HepG2 (cell line): ENCODE data around the gene ALB. TPM values are rescaled to one million over a fixed set of nuclear protein-coding genes. Genes with fewer than 3 reads are reported as not detected.

ENCODE experiments used
- ATF7 ChIP-seq, 2 experiments: fragments of 450-650 bp in 1 of 2; sonication (generic) in 1 of 2; formaldehyde crosslinking in 1 of 2; IDR thresholded peaks; 2 replicates each; pipeline versions ENCODE4 v1.4.0 to v1.6.1; 2016 to 2020; ENCODE audit warnings: antibody characterized with exemption in 1 of 2, mild to moderate bottlenecking in 1 of 2, missing genetic modification reagents in 1 of 2
- CBFB ChIP-seq: sonication (generic); formaldehyde crosslinking; IDR thresholded peaks from 2 replicates; pipeline ENCODE4 v1.4.0; 2020; ENCODE audit warnings: missing genetic modification reagents
- ELF3 ChIP-seq: IDR thresholded peaks from 2 replicates; pipeline ENCODE4 v1.6.1; 2016; ENCODE audit warnings: missing genetic modification reagents, missing compliant biosample characterization
- FOXA1 ChIP-seq, 2 experiments: fragments of 450-650 bp in 1 of 2; sonication (generic) in 1 of 2; formaldehyde crosslinking in 1 of 2; IDR thresholded peaks; 2 replicates each; pipeline versions ENCODE4 v1.4.0 to v1.6.1; 2016 to 2020; ENCODE audit warnings: missing genetic modification reagents in 1 of 2
- HNF4G ChIP-seq, 2 experiments: sonication (generic) in 1 of 2; formaldehyde crosslinking in 1 of 2; IDR thresholded peaks; 2 replicates each; pipeline versions ENCODE4 v1.4.0 to v1.6.1; 2011 to 2020; ENCODE audit warnings: borderline replicate concordance in 2 of 2, low read depth in 2 of 2, mild to moderate bottlenecking in 2 of 2, low read length in 1 of 2, missing genetic modification reagents in 1 of 2, moderate library complexity in 1 of 2
- KLF6 ChIP-seq: IDR thresholded peaks from 2 replicates; pipeline ENCODE4 v1.8.0; 2016; ENCODE audit warnings: missing biosample characterization, missing genetic modification reagents
- POLR2AphosphoS5 ChIP-seq: IDR thresholded peaks from 2 replicates; pipeline ENCODE4 v1.6.1; 2012; ENCODE audit warnings: low read depth, low read length
- RXRA ChIP-seq: sonication (generic); formaldehyde crosslinking; IDR thresholded peaks from 2 replicates; pipeline ENCODE4 v1.5.1; 2020; ENCODE audit warnings: missing genetic modification reagents
- SP5 ChIP-seq: IDR thresholded peaks from 2 replicates; pipeline ENCODE4 v1.6.1; 2016; ENCODE audit warnings: low read depth, borderline replicate concordance
- SRSF4 ChIP-seq: fragments of 200-400 bp; formaldehyde crosslinking; IDR thresholded peaks from one replicate; pipeline ENCODE4 v1.6.1; 2018; ENCODE audit warnings: mild to moderate bottlenecking, low read depth, low read length, moderate library complexity; ENCODE audit not compliant: poor library complexity, severe bottlenecking
- TAF15 ChIP-seq: fragments of 200-400 bp; formaldehyde crosslinking; IDR thresholded peaks from one replicate; pipeline ENCODE4 v1.6.1; 2018; ENCODE audit warnings: mild to moderate bottlenecking, low read depth, low read length; ENCODE audit not compliant: poor library complexity, severe bottlenecking
- ZNF629 ChIP-seq: sonication (generic); formaldehyde crosslinking; conservative IDR thresholded peaks from 2 replicates; pipeline ENCODE4 v1.5.0; 2020; ENCODE audit warnings: missing genetic modification reagents
- ZSCAN12 ChIP-seq: sonication (generic); formaldehyde crosslinking; IDR thresholded peaks from 2 replicates; pipeline ENCODE4 v1.9.0; 2021; ENCODE audit warnings: mild to moderate bottlenecking, missing genetic modification reagents
- polyA plus RNA-seq, 8 experiments: library from polyadenylated mRNA; depleted of rRNA in 3 of 8; stranded (reverse) in 7 of 8; unstranded in 1 of 8; fragments of >200 nt; fragmentation: Illumina TruSeq in 4 of 8; extraction: Trizol in 4 of 8; gene quantifications; 2 replicates each; pipeline versions ENCODE4 v1.2.1 to v1.2.3, GENCODE V29; 2011 to 2016; ENCODE audit warnings: low read depth in 4 of 8, missing spikeins in 1 of 8, mixed read lengths in 1 of 8; ENCODE audit not compliant: insufficient read depth in 1 of 8
- total RNA-seq, 5 experiments: library from RNA; depleted of rRNA; stranded (reverse); fragments of >200 nt; fragmentation: Illumina TruSeq; extraction: Trizol; gene quantifications; 2 replicates each; pipeline ENCODE4 v1.2.3, GENCODE V29; 2016; ENCODE audit warnings: low read depth in 1 of 5
- TF ChIP-seq, protein P1 (sequence below): sonication (generic); formaldehyde crosslinking; IDR thresholded peaks from 2 replicates; pipeline ENCODE4 v1.4.0; 2020; ENCODE audit warnings: missing genetic modification reagents
- TF ChIP-seq, protein P2 (sequence below): IDR thresholded peaks from 2 replicates; pipeline ENCODE4 v1.6.1; 2016; ENCODE audit warnings: mild to moderate bottlenecking
- TF ChIP-seq, protein P3 (sequence below): sonication (generic); formaldehyde crosslinking; IDR thresholded peaks from 2 replicates; pipeline ENCODE4 v1.4.0; 2020; ENCODE audit warnings: missing genetic modification reagents, borderline replicate concordance
- TF ChIP-seq, protein P4 (sequence below): sonication (generic); formaldehyde crosslinking; IDR thresholded peaks from 2 replicates; pipeline ENCODE4 v1.4.0; 2020; ENCODE audit warnings: missing genetic modification reagents
- TF ChIP-seq, protein P5 (sequence below): IDR thresholded peaks from 2 replicates; pipeline ENCODE4 v1.6.1; 2016; ENCODE audit warnings: low read depth, control low read depth

ALB gene
- total and polyA plus RNA-seq, 2 of the 13 experiments (the other 11 are each of a cell fraction or from before 2014, with no cell fraction given), result 22,259 to 22,625 TPM

DNA sequence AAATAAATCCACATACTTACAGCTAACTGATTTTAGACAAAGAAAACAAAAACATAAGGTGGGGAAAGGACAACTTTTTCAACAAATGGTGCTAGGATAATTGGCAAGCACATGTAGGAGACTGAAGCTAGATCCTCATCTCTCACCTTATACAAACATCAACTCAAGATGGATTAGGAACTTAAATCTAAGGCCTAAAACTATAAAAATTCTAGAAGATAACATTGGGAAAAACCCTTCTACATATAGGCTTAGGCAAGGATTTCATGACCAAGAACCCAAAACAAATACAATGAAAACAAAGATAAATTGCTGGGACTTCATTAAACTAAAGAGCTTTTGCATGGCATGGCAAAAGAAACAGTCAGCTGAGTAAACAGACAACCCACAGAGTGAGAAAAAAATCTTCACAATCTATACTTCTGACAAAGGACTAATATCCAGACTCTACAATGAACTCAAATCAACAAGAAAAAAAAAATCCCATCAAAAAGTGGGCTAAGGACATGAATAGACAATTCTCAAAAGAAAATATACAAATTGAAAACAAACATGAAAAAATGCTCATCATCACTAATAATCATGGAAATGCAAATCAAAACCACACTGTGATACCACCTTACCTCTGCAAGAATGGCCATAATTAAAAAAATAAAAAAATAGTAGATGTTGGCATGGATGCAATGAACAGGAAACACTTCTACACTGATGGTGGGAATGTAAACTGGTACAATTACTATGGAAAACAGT, 17.8 kb downstream of the ALB start (continued):
- TF ChIP-seq, protein P1, sequence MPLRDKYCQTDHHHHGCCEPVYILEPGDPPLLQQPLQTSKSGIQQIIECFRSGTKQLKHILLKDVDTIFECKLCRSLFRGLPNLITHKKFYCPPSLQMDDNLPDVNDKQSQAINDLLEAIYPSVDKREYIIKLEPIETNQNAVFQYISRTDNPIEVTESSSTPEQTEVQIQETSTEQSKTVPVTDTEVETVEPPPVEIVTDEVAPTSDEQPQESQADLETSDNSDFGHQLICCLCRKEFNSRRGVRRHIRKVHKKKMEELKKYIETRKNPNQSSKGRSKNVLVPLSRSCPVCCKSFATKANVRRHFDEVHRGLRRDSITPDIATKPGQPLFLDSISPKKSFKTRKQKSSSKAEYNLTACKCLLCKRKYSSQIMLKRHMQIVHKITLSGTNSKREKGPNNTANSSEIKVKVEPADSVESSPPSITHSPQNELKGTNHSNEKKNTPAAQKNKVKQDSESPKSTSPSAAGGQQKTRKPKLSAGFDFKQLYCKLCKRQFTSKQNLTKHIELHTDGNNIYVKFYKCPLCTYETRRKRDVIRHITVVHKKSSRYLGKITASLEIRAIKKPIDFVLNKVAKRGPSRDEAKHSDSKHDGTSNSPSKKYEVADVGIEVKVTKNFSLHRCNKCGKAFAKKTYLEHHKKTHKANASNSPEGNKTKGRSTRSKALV (CRISPR knock-in tag), result peak; percentile 48; the same call in 1 of the 2 replicates
- peak; percentile 80 for TF ChIP-seq POLR2AphosphoS5
- TF ChIP-seq FOXA1 (IDR thresholded peaks at IDR 0.05), result 0 out of 2 replicates have a peak, but pooled peaks have one; percentile 10
- no peak for TF ChIP-seq FOXA1 (CRISPR knock-in tag; IDR thresholded peaks at IDR 0.05)
- 0 out of 2 replicates have a peak, but pooled peaks have one; percentile 2 for TF ChIP-seq KLF6
- no peak for TF ChIP-seq SRSF4
- no peak for TF ChIP-seq ATF7 (IDR thresholded peaks at IDR 0.05)
- no peak for TF ChIP-seq ATF7 (CRISPR knock-in tag; IDR thresholded peaks at IDR 0.05)
- 0 out of 2 replicates have a peak, but pooled peaks have one; percentile 11 for TF ChIP-seq SP5 (CRISPR knock-in tag)
- TF ChIP-seq RXRA (CRISPR knock-in tag), result no peak
- peak; percentile 3; the same call in 1 of the 2 replicates for TF ChIP-seq CBFB (CRISPR knock-in tag)
- TF ChIP-seq ZNF629, result no peak
- TF ChIP-seq TAF15, result no peak
- no peak for TF ChIP-seq HNF4G (IDR thresholded peaks at IDR 0.05; ENCODE audit: borderline replicate concordance, low read depth, low read length)
- TF ChIP-seq HNF4G (CRISPR knock-in tag; IDR thresholded peaks at IDR 0.05; ENCODE audit: borderline replicate concordance, low read depth), result no peak
- TF ChIP-seq ZSCAN12 (CRISPR knock-in tag), result 0 out of 2 replicates have a peak, but pooled peaks have one; percentile 32
- TF ChIP-seq, protein P2, sequence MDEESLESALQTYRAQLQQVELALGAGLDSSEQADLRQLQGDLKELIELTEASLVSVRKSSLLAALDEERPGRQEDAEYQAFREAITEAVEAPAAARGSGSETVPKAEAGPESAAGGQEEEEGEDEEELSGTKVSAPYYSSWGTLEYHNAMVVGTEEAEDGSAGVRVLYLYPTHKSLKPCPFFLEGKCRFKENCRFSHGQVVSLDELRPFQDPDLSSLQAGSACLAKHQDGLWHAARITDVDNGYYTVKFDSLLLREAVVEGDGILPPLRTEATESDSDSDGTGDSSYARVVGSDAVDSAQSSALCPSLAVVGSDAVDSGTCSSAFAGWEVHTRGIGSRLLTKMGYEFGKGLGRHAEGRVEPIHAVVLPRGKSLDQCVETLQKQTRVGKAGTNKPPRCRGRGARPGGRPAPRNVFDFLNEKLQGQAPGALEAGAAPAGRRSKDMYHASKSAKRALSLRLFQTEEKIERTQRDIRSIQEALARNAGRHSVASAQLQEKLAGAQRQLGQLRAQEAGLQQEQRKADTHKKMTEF (CRISPR knock-in tag), result peak; percentile 69
- TF ChIP-seq, protein P3, sequence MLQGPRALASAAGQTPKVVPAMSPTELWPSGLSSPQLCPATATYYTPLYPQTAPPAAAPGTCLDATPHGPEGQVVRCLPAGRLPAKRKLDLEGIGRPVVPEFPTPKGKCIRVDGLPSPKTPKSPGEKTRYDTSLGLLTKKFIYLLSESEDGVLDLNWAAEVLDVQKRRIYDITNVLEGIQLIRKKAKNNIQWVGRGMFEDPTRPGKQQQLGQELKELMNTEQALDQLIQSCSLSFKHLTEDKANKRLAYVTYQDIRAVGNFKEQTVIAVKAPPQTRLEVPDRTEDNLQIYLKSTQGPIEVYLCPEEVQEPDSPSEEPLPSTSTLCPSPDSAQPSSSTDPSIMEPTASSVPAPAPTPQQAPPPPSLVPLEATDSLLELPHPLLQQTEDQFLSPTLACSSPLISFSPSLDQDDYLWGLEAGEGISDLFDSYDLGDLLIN (CRISPR knock-in tag), result no peak
- TF ChIP-seq, protein P4, sequence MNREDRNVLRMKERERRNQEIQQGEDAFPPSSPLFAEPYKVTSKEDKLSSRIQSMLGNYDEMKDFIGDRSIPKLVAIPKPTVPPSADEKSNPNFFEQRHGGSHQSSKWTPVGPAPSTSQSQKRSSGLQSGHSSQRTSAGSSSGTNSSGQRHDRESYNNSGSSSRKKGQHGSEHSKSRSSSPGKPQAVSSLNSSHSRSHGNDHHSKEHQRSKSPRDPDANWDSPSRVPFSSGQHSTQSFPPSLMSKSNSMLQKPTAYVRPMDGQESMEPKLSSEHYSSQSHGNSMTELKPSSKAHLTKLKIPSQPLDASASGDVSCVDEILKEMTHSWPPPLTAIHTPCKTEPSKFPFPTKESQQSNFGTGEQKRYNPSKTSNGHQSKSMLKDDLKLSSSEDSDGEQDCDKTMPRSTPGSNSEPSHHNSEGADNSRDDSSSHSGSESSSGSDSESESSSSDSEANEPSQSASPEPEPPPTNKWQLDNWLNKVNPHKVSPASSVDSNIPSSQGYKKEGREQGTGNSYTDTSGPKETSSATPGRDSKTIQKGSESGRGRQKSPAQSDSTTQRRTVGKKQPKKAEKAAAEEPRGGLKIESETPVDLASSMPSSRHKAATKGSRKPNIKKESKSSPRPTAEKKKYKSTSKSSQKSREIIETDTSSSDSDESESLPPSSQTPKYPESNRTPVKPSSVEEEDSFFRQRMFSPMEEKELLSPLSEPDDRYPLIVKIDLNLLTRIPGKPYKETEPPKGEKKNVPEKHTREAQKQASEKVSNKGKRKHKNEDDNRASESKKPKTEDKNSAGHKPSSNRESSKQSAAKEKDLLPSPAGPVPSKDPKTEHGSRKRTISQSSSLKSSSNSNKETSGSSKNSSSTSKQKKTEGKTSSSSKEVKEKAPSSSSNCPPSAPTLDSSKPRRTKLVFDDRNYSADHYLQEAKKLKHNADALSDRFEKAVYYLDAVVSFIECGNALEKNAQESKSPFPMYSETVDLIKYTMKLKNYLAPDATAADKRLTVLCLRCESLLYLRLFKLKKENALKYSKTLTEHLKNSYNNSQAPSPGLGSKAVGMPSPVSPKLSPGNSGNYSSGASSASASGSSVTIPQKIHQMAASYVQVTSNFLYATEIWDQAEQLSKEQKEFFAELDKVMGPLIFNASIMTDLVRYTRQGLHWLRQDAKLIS (CRISPR knock-in tag), result peak; percentile 84
- TF ChIP-seq, protein P5, sequence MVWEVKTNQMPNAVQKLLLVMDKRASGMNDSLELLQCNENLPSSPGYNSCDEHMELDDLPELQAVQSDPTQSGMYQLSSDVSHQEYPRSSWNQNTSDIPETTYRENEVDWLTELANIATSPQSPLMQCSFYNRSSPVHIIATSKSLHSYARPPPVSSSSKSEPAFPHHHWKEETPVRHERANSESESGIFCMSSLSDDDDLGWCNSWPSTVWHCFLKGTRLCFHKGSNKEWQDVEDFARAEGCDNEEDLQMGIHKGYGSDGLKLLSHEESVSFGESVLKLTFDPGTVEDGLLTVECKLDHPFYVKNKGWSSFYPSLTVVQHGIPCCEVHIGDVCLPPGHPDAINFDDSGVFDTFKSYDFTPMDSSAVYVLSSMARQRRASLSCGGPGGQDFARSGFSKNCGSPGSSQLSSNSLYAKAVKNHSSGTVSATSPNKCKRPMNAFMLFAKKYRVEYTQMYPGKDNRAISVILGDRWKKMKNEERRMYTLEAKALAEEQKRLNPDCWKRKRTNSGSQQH (CRISPR knock-in tag), result no peak
- peak; percentile 14; the same call in 1 of the 2 replicates for TF ChIP-seq ELF3 (CRISPR knock-in tag)
